Measurements from ENCODE around the gene SLC45A2.
"Not testable (repeated sequence)": the region's sequence is repeated elsewhere in the genome, so short reads cannot be mapped to it uniquely, and the experiment has no call there.

Gene SLC45A2

DNA sequence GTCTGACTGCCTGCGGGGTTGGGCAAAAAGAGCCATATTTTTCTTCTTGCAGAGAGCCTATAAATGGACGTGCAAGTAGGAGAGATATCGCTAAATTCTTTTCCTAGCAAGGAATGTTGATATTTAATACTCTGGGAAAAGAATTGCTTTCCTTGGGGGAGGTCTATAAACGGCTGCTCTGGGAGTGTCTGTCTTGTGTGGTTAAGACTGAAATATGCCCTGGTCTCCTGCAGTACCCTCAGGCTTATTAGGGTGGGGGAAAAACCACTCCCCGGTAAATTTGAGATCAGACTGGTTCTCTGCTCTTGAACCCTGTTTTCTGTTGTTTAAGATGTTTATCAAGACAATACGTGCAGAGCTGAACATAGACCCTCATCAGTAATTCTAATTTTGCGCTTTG is 78.2 kb downstream of the SLC45A2 start:
- not testable (repeated sequence) for DNase-seq

DNA sequence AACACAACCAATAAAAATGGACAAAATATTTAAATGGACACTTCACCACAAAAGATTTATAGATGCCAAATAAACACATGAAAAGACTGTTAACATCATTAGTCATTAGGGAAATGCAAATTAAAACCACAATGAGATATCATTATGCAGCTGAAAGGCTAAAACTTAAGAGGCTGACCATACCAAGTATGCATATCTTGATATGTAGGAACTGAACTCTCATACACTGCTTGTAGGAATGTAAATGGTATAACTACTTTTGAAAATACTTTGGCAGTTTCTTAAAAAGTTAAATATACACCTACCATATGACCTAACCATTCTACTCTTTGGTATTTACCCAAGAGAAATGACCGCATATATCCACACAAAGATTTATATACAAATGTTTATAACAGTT is 79.1 kb downstream of the SLC45A2 start:
- DNase-seq = no peak

DNA sequence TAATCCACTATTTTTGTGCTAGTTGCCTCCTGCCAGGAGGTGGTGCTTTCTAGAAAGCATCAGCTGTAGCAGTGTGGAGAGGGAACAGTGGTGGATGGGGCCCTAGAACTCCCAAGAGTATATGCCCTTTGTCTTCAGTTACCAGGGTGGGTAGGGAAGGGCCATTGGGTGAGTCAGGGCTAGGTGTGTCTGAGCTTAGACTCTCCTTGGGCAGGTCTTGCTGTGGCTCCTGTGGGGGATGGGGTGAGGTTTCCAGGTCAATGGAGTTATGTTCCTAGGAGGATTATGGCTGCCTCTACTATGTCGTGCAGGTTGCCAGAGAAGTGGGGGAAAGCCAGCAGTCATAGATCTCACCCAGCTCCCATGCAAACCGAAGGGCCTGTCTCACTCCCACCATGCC is 81.4 kb downstream of the SLC45A2 start:
- DNase-seq = no peak

DNA sequence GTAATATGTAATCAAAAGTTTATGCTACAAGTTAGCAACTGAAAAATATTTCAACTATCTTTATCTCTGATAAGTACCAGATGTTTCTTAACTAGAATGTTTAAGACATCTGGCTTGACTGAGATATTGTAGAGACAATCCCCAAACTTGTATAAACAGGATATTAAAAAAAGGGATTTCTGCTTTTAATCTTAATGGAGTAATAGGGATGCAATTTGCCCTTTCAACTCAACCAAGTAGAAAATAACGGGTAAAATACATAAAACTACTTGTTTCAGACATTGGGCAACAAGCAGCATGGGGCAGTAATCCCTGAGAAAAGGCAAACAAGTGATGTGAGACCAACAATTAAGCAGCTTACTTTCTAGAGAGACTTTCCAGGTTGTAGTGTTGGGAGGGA is 83.3 kb downstream of the SLC45A2 start:
- no peak for DNase-seq
